Measurements from ENCODE around the gene SLC6A7. TPM values are rescaled to one million over a fixed set of nuclear protein-coding genes. Genes with fewer than 3 reads are reported as not detected.

Gene SLC6A7
- total RNA-seq = not detected in 2 replicates

DNA sequence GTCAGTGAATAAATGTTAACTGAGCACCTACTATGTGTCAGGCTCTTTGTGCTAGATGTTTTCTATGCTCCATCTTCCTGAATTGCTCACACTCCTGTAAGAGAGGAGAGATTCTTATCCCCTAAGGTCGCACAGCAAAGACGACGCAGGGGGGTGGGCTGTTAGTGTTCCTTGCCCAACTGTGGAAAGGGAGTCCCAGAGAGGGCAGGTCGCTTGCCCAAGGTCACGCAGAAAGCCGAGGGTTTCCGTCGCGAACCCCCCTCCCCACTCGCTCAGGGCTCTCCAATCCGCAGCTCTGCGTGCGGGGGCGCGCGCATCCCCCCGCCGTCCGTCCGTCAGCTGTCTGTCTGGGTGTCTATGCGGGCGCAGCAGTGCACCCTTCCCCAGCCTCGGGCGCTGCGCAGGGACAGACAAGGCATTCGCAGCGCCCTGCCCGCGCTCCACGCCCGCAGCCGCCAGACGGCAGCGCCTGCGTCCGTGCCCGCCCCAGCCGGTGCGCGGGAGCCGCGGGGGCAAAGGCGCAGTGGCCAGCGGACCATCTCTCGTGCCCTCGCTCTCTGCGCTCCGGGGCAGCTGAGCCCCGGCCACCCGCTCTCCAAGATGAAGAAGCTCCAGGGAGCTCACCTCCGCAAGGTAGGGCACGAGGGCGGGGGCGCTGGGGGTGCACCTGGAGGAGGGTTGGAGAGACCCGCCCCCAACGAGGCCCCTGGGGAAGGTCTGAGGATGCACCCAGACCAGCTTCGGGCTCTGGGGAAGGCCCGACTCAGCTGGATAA, at the start of gene SLC6A7:
Gene SLC6A7 (plus strand): TSS at position 335 of the 775 bp plus-strand sequence. CDS start 266 bp downstream, at position 601.

GRCh38 chr5:150155258-150156026, 34.4 kb upstream of the SLC6A7 start, which contains the start of gene PDGFRB:
Gene PDGFRB, minus strand, starts transcription at chr5:150155845. Its CDS starts 18,798 bp downstream, at chr5:150137047.

GRCh38 chr5:150166650-150167511, 23.0 kb upstream of the SLC6A7 start, which contains the start of gene CDX1:
Gene CDX1, plus strand, starts transcription at chr5:150166778. Its CDS starts 99 bp downstream, at chr5:150166877.

Other genes with a start within 250 kb of the SLC6A7 start
- gene PDE6A, start 245.3 kb upstream of the SLC6A7 start, total RNA-seq = under 0.01 TPM in 1 of 2 replicates, not detected in the other
- 6.0 and 6.5 TPM in 2 replicates for gene SLC26A2, start 229.3 kb upstream of the SLC6A7 start, total RNA-seq
- 2.3 and 4.2 TPM in 2 replicates for gene TIGD6, start 189.4 kb upstream of the SLC6A7 start, total RNA-seq
- 37.6 and 43.0 TPM in 2 replicates for gene HMGXB3, start 189.3 kb upstream of the SLC6A7 start, total RNA-seq
- under 0.01 TPM in 1 of 2 replicates, not detected in the other for gene CSF1R, start 103.5 kb upstream of the SLC6A7 start, total RNA-seq
- gene PDGFRB, start 34.2 kb upstream of the SLC6A7 start, total RNA-seq = 0.23 and 3.3 TPM in 2 replicates
- not detected in 2 replicates for gene CDX1, start 23.3 kb upstream of the SLC6A7 start, total RNA-seq
- gene CAMK2A, start 99.7 kb downstream of the SLC6A7 start, total RNA-seq = under 0.01 and 0.08 TPM in 2 replicates
- gene ARSI, start 112.8 kb downstream of the SLC6A7 start, total RNA-seq = 12.7 and 16.7 TPM in 2 replicates
- 25.9 and 83.3 TPM in 2 replicates for gene TCOF1, start 167.6 kb downstream of the SLC6A7 start, total RNA-seq
- gene CD74, start 222.8 kb downstream of the SLC6A7 start, total RNA-seq = 14.0 and 20.6 TPM in 2 replicates